Myocyte (in vitro differentiated cells): ENCODE measurements around the gene NLRC3. TPM values are rescaled to one million over a fixed set of nuclear protein-coding genes. Genes with fewer than 3 reads are reported as not detected.

Experiments
- DNase-seq: peaks from one replicate; pipeline ENCODE4 v3.0.0-alpha.2; 2012; ENCODE audit warnings: low read depth
- total RNA-seq: library from RNA; depleted of rRNA; stranded (reverse); fragments of >200 nt; gene quantifications from 2 replicates; pipeline ENCODE4 v1.2.3, GENCODE V29; 2014

Gene NLRC3
- total RNA-seq, 1 donor from 2014 or later, result not detected

DNA sequence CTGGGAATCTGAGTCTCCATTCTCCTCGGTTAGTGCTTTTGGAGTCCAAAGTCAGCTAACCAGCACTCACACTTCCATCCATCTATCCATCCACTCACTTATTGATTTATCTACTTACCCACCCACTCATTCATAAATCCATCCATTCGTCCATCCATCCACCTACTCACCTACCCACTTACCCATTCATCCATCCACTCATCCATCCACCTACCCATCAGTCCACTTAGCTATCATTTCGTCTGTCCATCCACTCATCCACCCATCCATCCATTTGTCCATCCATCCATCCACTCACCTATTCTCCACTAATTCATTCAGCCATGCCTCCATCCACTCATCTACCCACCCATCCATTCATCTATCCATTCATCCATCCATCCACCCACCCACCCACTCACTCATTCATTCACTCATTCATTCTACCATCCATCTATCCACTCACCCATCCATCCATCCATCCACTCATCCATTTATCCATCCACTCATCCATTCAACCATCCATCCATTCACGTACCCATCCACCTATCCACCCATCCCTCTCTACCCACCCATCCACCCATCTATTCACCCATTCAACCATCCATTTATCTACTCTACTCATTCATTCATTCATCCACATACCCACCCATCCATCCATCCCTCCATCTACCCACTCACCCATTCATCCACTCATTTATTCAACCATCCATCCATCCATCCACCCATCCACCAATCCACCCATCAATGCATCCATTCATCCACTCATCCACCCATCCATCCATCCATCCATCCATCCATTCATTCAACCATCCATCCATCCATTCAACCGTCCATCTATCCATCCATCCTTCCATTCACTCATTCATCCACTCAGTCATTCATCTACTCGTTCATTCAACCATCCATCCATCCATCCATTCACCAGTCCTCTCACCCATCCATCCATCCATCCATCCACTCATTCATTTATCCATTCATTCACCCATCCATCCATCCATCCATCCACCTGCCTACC, 26.1 kb downstream of the NLRC3 start:
- DNase-seq, result no peak

DNA sequence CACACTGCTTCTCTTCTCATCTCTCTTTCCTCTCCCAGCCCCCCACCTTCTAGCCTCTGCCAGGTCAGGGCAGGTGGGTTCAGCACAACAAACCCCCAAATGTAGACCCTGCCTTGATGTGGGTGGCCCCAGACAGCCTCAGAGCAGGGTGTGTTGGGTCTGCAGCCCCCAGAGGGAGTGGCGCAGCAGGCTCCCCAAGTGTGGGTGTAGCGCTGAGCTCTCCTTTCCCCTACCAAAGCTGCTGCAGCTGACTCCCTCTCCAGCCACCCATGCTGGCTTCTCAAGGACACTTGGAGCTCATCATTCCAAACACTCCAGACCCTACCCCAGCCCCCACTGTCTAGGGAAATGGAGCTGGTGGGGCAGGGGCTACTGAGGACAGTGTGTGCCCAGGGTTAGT, 27.3 kb downstream of the NLRC3 start:
- DNase-seq, result no peak

DNA sequence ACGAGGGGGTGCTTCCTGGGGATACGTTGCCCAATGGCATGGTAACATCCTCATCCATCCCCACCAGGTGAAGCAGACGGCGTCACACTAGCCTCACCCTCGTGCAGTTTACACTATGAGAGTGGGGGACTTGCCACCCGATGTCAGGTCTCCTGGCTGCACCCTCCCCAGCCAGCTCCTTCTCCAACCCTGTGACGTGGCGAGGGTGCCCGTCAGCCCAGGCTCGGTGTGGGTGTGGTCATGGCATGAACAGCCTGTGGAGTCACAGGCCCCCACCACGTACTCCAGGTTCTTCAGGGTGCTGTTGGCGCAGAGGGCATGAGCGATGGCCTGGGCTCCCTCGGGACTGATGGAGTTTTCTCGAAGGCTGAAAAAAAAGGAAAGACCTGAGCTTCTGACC, 28.3 kb downstream of the NLRC3 start:
- DNase-seq, result no peak

DNA sequence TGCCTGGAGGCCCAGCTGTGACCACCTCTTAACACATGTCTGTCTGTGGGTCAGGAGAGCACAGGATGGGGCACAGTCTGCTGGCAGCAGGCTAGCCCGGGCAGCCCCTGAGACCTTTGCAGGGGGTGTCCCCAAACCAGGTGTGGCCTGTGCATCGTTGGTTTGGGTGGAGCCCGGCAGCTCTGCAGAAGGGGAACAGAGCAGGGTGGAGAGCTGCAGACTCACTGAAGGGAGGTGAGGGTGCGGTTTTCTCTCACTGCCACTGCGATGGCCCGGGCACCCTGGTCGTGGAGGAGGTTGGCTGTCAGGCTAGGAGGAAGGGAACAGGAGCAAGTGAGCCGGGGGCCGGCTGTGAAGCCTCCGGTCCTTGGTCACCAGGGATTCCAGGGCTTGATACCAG, 28.8 kb downstream of the NLRC3 start:
- DNase-seq, result no peak

DNA sequence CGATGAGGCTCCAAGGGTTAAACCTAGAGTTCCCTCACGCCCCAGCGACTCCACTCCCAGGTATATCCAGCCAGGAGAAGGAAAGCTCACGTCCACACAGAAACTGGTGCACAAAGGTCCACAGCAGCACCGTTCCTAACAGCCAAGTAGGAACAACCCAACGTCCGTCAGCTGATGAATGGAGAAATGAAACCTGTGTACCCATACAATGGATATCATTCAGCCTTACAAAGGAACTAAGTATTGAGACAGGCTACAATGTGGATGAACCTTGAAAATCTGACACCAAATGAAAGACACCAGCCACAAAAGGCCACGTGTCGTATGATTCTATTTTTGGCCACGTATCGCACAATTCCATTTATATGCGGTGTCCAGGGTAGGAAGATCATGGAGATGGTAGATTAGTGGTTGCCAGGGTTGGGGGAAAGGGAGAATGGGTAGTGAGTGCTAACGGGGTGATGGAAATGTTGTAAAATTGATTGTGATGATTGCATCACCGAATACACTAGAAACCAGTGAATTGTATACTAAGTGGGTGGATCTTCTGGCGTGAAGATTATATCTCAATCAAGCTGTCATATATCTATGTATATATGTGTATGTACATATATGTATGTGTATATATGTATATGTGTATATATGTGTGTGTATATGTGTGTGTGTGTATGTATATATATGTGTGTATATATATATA, 30.1 kb downstream of the NLRC3 start:
- no peak for DNase-seq

DNA sequence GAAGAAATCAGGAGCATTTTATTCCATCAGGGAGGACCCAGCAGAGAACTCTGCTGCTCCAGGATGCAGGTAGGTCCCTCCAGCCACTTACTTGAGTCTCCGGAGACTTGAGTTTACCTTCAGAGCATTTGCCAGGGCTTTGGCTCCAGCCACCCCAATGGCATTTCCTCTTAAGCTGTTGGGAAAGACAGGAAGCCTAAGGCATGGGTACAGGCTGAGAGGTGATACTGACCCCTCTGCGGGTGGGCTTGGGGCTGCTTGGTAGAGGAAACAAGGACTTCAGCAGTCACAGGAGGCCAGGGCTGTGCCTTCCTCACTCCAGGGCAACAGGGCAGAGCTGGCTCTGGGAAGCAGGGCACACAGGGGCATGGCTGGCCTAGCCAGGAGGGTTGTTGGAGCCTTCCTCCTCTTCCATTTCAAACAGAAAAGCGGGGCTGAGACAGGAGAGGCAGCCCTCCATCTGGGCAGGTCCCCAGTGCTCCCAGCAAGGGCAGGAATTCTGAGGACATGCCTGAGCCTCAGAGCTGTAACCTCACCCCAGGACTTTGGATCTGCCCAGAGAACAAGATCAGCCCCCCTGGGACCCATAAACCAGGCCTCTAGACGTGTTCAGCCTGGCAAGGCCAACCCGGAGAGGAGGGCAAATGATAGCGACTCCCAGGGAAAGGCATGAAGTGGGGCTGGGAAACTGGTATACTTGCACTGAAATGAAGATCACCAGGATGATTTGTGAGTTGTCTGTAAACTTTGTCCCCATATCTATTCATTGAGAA, 34.4 kb downstream of the NLRC3 start:
- peak; percentile 59 for DNase-seq

DNA sequence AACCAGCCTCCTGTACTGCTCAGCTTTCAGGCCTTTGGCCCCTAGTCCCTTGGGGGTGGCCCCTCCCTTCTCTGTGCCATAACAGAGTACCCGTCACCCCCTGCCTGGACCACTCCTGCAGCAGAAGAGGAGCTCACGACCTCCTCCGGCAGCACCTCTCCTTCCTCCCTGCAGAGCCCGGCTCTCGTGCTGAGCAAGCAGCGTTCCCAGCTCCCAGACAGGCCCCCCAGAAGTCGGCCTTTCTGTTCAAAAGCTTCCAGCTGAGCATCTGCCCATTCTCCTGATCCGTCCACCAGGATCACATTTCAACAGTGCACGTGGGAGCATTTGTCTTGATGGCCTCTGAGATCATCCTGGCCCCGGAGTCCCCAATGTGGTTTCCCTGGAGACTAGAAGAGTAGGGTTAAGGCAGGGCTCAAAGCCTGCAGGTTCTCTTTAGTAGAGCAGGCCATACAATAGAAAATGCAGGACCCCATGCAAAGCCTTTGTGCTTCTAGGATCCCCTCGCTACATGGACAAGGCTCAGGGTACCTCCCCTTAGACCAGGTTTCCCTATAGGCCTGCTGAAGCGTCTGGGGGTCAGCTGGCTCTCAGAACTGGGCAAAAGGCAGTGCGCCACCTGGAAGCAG, 35.6 kb downstream of the NLRC3 start:
- DNase-seq, result no peak

DNA sequence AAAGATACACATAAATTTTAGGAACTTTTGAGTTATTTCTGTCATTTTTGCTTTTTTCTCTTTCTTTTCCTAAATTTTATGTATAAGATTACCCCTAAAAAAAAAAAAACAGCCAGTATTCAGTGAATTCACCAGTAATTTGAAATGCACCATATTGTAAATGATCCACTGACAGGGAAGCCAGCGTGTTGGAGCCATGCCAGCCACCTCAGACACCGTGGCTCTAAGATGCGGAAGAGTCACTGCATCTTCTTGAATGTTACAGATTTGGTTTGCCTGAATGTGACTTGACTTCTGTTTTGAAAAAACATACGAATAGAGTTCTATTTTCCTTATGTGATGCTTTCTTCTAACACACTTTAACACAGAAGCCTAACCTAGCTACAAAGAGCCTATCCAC, 39.0 kb downstream of the NLRC3 start:
- no peak for DNase-seq

DNA sequence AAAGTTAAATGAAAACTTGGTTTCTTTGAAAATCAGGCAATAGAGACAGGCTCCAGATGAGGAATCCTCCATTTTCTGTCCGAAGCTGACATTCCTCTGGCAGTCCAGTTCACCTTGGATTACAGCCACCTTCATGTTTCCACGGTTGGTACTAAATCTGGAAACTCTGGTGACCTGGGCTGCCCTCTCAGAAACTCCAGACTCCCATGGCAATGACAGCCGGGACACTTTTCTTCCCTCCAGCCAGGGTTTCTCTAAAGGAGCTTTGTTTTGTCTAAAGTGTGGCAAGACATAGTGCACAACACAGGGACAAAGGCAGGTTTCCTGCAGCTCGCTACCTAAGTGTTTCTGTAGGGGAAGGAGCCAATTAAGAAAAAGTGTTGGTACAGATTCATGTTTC, 40.4 kb downstream of the NLRC3 start:
- DNase-seq, result peak; percentile 28

DNA sequence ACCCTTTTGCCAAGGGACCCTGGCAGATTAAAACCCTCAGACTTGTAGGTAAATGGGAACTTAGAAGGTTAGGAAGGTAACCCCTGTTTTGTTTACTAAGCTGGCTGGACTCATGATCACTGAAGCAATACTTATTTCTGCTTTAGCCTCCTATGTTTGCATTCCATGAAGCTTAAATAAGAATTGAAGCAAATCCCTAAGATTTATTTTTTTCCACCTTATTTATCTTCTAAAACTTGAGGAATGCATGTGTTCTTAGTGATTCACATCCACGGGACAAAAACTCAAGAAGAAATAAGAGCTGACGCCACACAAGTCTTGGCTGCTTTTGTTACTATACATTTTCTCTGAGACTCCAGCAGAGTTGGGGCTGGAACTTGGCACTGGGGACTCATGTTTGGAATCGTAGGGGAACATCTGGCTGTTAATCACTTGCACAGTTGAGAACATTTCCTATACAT, 40.9 kb downstream of the NLRC3 start:
- DNase-seq, result no peak

DNA sequence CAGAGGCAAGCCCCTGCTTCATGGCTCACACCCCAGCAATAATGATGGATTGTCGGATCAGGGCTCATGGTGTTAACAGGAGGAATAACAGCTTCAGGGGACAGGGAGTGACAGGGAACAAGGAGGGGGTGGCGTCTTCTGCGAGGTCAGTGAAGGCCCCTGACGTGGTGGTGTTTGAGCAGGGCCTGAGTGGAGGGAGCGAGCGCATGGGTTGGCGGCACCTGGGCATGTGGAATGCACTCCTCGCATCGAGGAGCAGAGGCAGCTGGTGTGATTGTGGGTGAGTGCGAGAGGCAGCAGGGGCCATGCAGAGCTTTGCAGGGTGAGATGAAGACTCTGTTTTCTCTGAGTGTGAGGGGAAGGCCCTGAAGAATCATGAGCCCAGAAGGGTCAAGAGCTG, 43.1 kb downstream of the NLRC3 start:
- DNase-seq, result no peak

DNA sequence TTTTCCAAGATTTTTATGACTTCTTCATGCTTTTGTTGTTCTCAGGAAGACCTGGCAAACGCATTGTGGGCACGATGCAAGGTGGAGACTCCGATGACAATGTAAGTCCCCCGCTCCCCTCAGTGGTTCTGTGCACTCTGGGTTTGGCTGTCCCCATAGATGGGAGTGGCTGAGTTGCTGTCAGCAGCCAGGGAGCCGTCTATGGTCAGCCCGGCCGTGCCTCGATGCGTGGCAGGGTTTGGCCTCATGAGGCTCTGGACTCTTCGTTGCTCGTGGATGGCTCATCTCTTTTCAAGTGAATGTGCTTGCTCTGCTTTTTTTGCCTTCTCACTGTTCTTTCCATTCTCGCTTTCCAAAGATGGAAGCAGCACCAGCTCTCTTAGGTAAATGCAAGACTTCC, 44.5 kb downstream of the NLRC3 start:
- DNase-seq, result no peak

DNA sequence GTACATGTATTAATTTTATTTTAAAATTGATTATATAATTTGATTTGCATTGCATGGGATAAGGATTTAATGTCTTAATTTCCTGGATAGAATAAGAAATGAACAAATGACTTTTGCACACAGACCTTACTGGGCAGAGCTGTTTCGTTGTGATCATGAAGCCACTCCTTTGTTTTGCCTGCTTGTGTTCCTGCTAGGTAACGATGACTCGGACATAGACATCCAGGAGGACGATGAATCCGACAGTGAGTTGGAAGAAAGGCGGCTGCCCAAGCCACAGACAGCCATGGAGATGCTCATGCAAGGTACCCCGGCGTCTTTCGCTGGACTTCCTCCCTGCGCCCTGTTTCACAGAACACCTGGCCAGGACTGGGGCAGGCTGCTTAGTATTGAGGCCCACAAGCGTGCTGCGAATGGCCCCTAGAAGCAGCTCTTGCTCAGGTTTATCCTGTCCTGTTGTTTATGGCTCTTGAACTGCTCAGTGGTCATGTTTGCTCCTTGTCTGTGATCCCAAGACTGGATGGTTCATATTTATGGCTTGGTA, 46.8 kb downstream of the NLRC3 start:
- DNase-seq, result no peak

DNA sequence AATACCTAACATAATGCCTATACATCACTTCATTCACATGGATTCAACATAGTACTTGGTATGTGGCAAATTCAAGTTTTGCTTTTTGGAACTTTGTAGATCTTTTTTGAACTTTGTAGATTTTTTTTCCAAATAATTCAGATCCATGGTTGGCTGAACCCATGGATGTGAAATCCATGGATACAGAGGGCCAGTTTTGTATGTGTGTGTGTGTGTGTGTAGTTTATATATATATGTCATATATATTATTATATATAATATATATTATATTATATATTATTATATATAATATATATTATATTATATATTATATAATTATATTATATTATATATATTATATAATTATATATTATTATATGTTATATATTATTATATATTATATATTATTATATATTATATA, 48.0 kb downstream of the NLRC3 start:
- no peak for DNase-seq

DNA sequence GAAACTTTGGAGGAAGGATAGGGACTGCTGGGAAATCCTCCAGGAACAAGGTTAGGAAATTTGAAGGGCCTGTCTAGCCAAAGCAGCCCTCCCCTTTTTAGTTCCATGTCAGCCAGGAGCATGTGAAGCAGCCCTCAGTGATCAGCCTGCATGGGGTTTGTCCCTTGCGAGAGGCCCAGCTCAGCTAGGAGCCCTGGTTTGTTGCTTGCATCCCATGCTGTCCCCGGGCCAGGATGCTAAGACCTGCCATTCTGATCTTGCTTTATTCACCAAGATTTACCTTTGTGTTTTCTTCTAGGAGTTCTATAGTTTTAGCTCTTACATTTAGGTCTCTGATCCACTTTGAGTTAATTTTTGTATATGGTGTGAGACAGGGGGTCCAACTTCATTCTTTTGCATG, 48.8 kb downstream of the NLRC3 start:
- DNase-seq, result no peak

DNA sequence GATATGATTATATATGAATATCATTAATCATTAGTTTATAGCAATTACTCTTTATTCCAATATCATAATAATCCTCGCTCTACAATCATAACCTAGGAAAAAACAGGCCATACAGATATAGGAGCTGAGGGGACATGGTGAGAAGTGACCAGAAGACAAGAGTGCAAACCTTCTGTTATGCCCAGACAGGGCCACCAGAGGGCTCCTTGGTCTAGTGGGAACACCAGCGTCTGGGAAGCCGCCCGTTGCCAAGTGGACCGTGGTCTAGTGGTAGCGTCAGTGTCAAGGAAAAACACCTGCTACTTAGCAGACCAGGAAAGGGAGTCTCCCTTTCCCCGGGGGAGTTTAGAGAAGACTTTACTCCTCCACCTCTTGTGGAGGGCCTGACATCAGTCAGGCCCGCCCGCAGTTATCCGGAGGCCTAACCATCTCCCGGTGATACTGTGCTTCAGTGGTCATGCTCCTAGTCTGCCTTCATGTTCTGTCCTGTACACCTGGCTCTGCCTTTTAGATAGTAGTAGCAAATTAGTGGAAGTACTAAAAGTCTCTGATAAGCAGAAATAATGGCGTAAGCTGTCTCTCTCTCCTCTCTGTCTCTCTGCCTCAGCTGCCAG, 49.9 kb downstream of the NLRC3 start:
- DNase-seq, result peak; percentile 85

DNA sequence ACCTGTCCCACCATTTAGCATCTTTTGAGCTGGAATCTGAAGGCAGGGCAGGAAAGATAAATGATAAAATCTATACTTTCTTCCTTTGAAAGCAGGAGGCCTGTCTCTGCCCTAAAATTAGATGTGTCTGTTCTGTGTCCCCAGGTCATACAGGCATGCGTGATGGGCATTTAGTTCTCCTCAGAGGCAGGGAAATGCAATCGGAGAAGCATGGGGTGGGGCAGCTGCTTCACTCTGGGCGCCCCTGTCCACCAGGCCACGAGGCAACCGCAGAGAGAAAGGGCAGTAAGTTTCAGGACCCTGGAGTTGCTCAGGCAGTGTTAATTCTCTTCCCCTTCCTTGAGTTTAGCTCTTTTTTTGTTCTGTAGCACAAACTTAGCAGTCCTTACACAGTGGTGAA, 51.3 kb downstream of the NLRC3 start:
- DNase-seq, result peak; percentile 31

DNA sequence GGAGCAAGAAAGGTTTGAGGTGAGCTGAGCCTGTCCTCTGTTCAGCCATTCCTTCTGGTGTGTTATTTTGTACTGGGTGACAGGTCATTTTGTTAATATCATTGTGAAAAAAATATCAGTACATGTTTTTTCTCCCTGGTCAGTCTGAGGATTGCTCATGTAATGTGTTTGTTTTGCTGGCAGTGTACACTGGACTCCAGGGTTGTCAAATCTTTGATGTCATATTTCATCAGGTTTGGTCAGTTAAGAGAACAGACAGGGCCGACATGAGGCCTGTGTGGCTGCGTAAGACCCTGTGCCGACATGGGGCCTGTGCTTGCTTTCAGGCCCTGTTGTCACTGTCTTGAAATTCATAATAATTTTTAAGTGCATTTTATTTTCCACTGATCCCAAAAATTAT, 53.9 kb downstream of the NLRC3 start:
- no peak for DNase-seq

DNA sequence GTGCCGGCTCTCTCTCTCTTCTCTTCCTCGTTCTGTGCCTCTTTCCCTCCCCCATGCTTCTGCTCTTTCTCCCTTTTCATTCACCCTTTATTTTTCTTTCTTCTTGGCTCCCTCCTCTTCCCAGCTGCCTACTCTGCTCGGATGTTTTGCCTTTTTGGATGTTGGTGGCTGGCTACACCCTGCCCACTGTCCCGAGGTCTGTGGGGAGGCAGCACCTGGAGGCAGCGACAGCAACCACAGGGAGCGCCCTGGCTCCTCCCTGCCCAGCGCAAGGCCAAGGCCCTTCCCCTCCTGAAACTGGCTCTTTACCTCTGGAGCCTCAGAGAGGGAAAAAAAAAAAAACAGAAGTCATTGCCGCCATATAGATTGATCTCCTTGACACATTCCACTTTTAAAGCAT, 56.4 kb downstream of the NLRC3 start:
- DNase-seq, result no peak

DNA sequence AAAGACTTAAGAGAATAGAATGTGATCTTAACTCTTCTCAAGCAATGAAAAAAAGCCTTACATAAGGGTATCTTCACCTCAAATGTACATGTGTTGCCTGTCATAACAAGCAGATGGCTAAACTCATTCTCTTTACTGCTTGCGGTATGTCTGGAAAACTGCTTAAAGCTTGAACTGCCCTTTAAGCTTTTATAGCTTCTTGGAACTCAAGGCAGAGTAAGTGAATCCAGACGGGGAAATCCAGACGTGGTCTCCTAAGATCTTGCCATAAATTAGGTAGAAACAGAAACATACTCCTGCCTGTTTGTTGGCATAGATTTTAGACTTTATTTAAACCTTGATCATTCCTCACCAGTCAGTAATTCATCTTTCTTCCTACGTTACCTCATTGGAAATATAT, 56.8 kb downstream of the NLRC3 start:
- no peak for DNase-seq

DNA sequence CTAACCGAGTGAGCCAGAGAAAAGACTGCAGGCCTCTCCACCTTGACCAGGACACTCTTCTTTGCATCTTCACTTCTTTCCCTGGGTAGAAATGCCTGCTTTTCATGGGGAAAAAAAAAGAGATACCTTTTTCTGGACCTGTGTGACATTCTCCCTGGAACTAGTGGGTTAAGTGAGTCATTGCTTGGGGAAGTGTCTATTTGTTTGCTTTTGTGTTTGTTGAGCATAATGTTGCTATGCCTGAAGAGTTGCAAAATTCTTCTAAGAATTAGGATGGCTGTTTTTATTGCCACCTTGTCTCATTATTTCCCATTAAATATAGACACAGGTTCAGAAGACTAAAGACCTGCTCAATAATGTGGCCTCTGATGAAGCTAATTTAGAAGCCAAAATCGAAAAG, 57.6 kb downstream of the NLRC3 start:
- DNase-seq, result no peak
